Right lobe of liver (tissue), 6 donors: Measurements from ENCODE around the gene UBN1. TPM values are rescaled to one million over a fixed set of nuclear protein-coding genes. Genes with fewer than 3 reads are reported as not detected.

Experiments used
- ATAC-seq, 4 donors: fragments of 200-7000 bp; cut with Tn5 transposase; one replicate each; pipeline ENCODE4 v1.9.1; 2020; ENCODE audit warnings: mild to moderate bottlenecking in 4 of 4, moderate library complexity in 4 of 4
- DNase-seq, 3 donors: peaks; one replicate each; pipeline ENCODE4 v3.0.0-alpha.2; 2020
- H3K27ac ChIP-seq, 3 donors: fragments of 200-600 bp; one replicate each; pipeline ENCODE4 v1.8.0; 2022
- H3K27me3 ChIP-seq, 2 donors: fragments of 200-600 bp; one replicate each; pipeline ENCODE4 v1.8.0; 2022
- H3K36me3 ChIP-seq, 4 donors: fragments of 200-600 bp; sonication (generic) in 1 of 4; one replicate each; pipeline versions ENCODE4 v1.5.1 to v1.8.0; 2017 to 2022; ENCODE audit warnings: control low read depth in 1 of 4
- H3K4me1 ChIP-seq, 4 donors: fragments of 200-600 bp; sonication (generic) in 1 of 4; one replicate each; pipeline versions ENCODE4 v1.5.1 to v1.8.0; 2017 to 2022; ENCODE audit warnings: control low read depth in 1 of 4
- H3K4me3 ChIP-seq, 3 donors: fragments of 200-600 bp; one replicate each; pipeline ENCODE4 v1.8.0; 2022
- H3K9me3 ChIP-seq, 4 donors: fragments of 200-600 bp; sonication (generic) in 1 of 4; one replicate each; pipeline versions ENCODE4 v1.5.1 to v1.8.0; 2017 to 2022; ENCODE audit warnings: control low read depth in 1 of 4
- POLR2A ChIP-seq: fragments of 450-650 bp; IDR thresholded peaks from one replicate; pipeline ENCODE4 v1.6.1; 2017; ENCODE audit warnings: antibody characterized with exemption, mild to moderate bottlenecking
- WGBS: methylation state at CpG from one replicate; pipeline ENCODE4 v1.1.6; 2018; ENCODE audit warnings: low coverage, low lambda C conversion rate; ENCODE audit not compliant: insufficient coverage; ENCODE audit errors: missing lambda C conversion rate; 5-methylcytosine and 5-hydroxymethylcytosine counted together
- intact Hi-C, 2 donors: fragments of 100-400 bp; cut with DNase I; formaldehyde crosslinking; loops; one replicate each; pipeline versions ENCODE4 v1.11.2 to v1.14.1; 2022
- total RNA-seq, 6 experiments: library from RNA; depleted of rRNA in 2 of 6; stranded (reverse); fragments of >200 nt in 2 of 6; fragmentation: NEBNext Ultra II Directional in 3 of 6; extraction: Animal tissue kit (Norgen Biotek cat#: 25700) in 3 of 6; gene quantifications; one replicate each; pipeline versions ENCODE4 v1.1.0 to v1.2.4, GENCODE V29; 2016 to 2023
- TF ChIP-seq, protein P1 (sequence below), 4 donors: fragments of 200-600 bp in 3 of 4; fragments of 450-650 bp in 1 of 4; IDR thresholded peaks; one replicate each; pipeline versions ENCODE4 v1.5.1 to v1.8.0; 2016 to 2022; ENCODE audit warnings: antibody characterized with exemption in 4 of 4, mild to moderate bottlenecking in 2 of 4
- donor health status: DM: no; HTN: yes; CAD: no.
- donor health status: DM: no; HTN: no; CAD: no.
- donor health status: DM: no; HTN: no; CAD: no.
- donor health status: DM: no; HTN: yes; CAD: no.
- donor health status: DM: no; HTN: yes; CAD: no.

The UBN1 gene
- total RNA-seq, 6 experiments from 2014 or later = 12.0 to 18.6 (median 16.2) TPM

DNA sequence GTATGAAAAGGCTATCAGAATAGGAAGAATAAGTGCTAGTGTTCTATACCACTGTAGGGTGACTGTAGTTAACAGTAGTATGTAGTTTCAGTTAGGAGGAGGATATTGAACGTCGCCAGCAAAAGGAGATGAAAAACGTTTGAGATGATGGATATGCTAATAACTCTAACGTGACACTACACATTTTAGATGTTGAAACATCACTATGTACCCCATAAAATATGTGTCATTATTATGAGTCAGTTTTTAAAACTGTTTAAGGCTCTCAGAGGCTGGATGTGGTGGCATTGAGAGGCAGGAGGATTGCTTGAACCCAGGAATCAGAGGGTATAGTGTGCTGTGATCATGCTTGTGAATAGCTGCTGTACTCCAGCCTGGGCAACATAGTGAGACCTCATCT is 31.8 kb downstream of the UBN1 start:
- no peaks in the 10 kb centered on the region for H3K27me3 ChIP-seq
- H3K36me3 ChIP-seq = peaks cover 6 to 98% (median 59%) of the 10 kb centered on the region in 4 donors
- 67% methylated on average over 4 of the region's 4 CpGs for WGBS
- peaks cover 0 to 8% (median 0%) of the 10 kb centered on the region in 4 donors for H3K4me1 ChIP-seq
- ATAC-seq (no peak), DNase-seq (no peak)
- TF ChIP-seq, protein P1, sequence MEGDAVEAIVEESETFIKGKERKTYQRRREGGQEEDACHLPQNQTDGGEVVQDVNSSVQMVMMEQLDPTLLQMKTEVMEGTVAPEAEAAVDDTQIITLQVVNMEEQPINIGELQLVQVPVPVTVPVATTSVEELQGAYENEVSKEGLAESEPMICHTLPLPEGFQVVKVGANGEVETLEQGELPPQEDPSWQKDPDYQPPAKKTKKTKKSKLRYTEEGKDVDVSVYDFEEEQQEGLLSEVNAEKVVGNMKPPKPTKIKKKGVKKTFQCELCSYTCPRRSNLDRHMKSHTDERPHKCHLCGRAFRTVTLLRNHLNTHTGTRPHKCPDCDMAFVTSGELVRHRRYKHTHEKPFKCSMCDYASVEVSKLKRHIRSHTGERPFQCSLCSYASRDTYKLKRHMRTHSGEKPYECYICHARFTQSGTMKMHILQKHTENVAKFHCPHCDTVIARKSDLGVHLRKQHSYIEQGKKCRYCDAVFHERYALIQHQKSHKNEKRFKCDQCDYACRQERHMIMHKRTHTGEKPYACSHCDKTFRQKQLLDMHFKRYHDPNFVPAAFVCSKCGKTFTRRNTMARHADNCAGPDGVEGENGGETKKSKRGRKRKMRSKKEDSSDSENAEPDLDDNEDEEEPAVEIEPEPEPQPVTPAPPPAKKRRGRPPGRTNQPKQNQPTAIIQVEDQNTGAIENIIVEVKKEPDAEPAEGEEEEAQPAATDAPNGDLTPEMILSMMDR (IDR thresholded peaks at IDR 0.05) = no peak
- TF ChIP-seq POLR2A = no peak
- H3K27ac ChIP-seq = no peak overlapping the region
- intact Hi-C loops = no loop called here
- H3K9me3 ChIP-seq = no peaks in the 10 kb centered on the region
- no peak overlapping the region for H3K4me3 ChIP-seq

DNA sequence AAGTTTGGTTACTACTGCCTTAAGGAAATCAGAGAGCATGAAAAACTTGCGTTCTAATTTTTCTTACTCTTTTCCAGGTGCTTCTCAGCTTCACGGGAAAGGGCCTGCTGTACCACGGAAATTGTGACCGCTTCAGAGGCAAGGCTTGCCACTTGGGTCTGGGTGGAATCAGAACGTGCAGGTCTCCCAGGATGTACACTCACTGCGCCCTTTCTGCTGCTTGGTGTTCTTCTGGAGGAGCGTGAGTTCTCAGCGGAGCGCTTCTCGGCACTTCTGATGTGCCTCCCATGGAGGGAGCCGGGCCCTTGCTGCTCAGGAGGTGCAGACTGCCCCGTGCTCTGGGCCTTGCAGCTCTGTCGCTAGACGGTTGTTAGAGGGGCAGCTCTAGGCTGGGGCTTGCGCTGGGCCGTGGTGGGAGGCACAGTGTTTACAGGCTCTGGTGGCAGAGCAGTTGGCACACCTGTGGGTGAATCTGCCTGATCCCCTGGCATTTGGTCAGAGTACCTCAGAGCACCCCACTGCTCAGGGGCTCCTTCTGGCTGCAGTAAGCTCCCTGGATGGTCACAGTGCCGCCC is 32.8 kb downstream of the UBN1 start:
- Histone ChIP-seq H3K27ac (no peak overlapping the region), H3K9me3 (no peaks in the 10 kb centered on the region), H3K27me3 (no peaks in the 10 kb centered on the region), H3K4me3 (no peak overlapping the region), H3K4me1 (peaks cover 0 to 8% (median 0%) of the 10 kb centered on the region in 4 donors), H3K36me3 (peaks cover 6 to 98% (median 60%) of the 10 kb centered on the region in 4 donors)
- no peak for ATAC-seq
- WGBS = 81% methylated on average over 3 of the region's 17 CpGs
- DNase-seq = peak in 1 of 3 donors; percentile 44
- intact Hi-C loops = no loop called here
- no peak for TF ChIP-seq POLR2A
- TF ChIP-seq, protein P1 (IDR thresholded peaks at IDR 0.05) = no peak

DNA sequence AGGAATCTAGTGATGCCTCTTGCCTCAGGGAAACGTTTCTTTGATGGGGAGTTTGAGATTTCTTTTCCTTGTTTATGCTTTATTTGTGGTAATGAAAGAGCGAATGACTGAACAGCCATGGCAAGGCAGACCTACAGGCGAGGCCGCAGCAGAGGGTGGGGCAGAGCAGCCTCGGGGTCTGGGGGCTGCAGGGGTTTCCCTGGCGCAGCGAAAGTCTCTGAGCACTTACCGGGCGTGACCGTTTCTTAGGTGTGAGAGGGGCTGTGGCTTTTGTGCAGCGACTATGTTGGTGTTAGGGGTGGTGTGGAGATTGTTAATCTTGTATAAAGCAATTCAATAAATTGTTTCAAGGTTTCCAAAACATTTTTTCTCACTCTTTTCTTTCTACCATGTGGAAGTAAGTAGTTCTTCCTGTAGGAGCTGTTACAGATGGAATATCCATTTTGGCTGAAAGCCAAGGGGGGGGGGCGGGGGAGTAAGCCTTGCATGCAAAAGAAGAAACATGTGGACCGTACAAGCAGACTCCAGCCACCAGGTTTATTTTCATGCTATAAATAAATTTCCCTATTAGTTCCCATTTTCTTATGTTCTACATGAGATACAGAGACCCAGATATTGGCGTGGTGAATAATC is 34.8 kb downstream of the UBN1 start:
- no peak for ATAC-seq
- Histone ChIP-seq H3K36me3 (peaks cover 6 to 100% (median 55%) of the 10 kb centered on the region in 4 donors), H3K27me3 (no peaks in the 10 kb centered on the region), H3K9me3 (no peaks in the 10 kb centered on the region), H3K27ac (no peak overlapping the region), H3K4me3 (no peak overlapping the region), H3K4me1 (peaks cover 0 to 8% (median 0%) of the 10 kb centered on the region in 4 donors)
- intact Hi-C loops = no loop called here
- TF ChIP-seq, protein P1 (IDR thresholded peaks at IDR 0.05) = no peak
- WGBS = 75% methylated on average over 14 of the region's 14 CpGs
- peak in 1 of 3 donors; percentile 35 for DNase-seq

DNA sequence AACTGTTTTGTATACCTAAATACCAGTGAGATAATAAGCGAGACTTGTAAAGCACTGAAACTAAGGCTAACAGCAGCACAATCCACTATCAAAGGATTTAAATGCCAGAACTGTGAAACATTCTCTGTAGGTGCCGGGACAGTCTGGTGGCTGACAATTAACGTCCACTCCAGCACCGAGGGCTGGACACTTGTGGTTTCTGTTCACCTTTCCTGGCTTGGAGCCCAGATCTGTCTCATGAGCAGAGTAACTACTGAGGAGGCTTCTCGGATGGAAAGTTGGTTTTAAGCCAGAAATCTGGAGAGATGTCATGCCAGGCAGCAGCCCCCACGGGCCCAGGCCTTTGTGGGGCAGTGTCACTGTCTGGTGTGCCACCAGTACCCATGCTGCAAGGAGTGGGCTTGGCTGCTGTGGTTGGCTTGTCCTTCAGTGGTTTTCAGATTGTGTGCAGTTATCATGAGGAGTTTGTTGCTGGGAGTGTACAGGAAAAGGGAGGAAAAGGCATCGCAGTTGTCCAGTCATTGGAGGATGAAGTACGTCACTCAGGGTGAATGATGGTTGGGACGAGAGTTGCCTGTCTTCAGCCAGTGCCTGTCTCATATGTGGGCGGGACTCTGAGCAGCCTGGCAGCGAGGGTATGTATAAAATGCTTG is 35.5 kb downstream of the UBN1 start:
- Histone ChIP-seq H3K4me1 (peaks cover 0 to 8% (median 0%) of the 10 kb centered on the region in 4 donors), H3K27ac (no peak overlapping the region), H3K9me3 (no peaks in the 10 kb centered on the region), H3K4me3 (no peak overlapping the region), H3K36me3 (peaks cover 6 to 100% (median 57%) of the 10 kb centered on the region in 4 donors), H3K27me3 (no peaks in the 10 kb centered on the region)
- ATAC-seq (peak; percentile 64 to 80 (median 72)), DNase-seq (peak in 2 of 3 donors; percentile 49 to 75)
- TF ChIP-seq POLR2A = no peak
- TF ChIP-seq, protein P1 (IDR thresholded peaks at IDR 0.05) = no peak
- intact Hi-C loops = no loop called here
- 63% methylated on average over 8 of the region's 11 CpGs for WGBS
